ENCODE measurements around the gene SLC66A2.

- TF ChIP-seq CTCF (IDR thresholded peaks at IDR 0.05) (no peak), EZH2 (IDR thresholded peaks at IDR 0.05) (no peak), EZH2phosphoT487 (IDR thresholded peaks at IDR 0.05) (no peak)
Observed at GRCh38 chr18:79904357-79905147, 46.9 kb downstream of the SLC66A2 start.
